ENCODE results near the gene DOCK2. TPM values are rescaled to one million over a fixed set of nuclear protein-coding genes. Genes with fewer than 3 reads are reported as not detected.
"Not testable (repeated sequence)": the region's sequence is repeated elsewhere in the genome, so short reads cannot be mapped to it uniquely, and the experiment has no call there.

DOCK2 gene
- polyA plus RNA-seq, 1 donor = 2.6 TPM

DNA sequence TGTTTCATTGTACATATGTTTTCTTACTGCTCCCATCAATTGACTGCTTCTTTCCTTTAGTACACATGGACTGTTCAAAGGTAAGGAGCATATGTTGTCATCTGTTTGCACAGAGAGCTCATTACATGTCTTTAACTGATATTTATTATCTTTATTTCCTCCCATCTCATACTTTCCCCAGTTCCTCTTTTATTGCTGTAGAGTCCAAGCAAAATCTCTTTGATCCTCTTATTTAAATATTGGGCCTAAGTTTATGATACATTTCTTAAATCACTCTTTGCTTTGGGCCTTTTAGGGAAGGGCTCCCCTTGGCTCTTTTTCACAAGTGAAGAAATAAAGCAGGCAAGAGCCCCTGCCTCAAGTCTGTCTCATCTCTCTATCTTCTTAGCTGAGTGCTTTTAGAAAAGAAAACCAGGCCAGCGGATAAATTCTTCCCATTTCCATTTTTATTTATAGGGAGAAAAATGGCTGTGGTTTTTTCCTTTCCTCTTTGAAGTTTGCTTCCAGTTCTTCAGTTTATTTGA is 152.4 kb downstream of the DOCK2 start:
- DNase-seq = no peak

DNA sequence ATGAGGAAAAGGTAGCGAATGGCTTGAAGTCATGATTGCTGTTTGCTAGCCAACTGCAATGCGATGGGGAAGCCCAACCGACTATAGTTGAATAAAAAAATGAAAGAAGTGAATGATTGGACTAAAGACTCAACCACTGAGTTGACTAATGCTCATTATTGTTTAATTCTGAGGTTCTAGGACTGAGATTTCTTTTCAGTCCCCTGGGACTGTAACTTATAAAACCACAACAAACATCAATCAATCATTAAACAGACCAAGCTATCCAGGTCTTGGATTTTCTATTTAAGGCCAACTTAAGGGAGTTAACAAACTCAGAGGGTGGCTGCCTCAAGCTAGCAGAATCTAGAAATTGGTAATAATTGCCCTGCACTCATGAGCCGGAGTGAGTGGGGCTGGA is 154.2 kb downstream of the DOCK2 start:
- DNase-seq = no peak

DNA sequence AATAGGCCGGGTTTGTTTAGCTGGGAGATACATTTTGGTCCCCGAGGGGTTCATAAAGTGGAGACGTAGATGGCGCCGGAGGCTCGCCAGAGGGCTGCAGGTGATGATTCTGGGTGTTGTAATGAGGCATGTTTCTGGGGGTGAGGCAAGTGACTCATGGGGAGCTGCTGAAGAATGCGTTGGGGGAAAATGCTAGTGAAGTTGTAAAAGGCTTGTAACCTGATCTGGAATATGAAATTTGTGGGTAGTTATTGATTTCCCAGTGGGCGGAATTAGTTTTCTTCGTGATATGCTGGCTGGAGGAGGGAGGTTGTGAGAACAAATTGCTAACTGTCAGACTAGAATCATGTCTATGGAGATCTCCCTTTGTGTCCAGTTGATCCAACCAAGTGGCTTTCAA is 158.3 kb downstream of the DOCK2 start:
- no peak for DNase-seq

DNA sequence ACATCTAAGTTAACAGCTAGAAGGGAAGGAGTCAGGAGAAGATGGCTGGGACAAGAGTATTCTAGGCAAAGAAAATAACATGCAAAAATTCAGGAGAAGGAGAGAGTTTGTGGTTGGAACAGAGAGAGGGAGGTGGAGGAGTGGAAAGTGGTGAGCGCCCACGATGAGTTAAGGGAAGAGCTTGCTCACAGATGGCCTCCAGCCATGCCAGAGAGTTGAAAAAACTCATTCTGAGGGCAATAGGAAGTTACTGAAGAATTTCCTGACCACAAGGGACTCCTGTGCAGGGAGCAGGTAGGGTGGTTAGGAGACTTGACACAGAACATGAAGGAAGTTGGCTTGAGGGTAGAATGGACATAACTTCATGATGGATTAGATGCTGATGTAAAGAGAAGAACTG is 159.7 kb downstream of the DOCK2 start:
- no peak for DNase-seq

DNA sequence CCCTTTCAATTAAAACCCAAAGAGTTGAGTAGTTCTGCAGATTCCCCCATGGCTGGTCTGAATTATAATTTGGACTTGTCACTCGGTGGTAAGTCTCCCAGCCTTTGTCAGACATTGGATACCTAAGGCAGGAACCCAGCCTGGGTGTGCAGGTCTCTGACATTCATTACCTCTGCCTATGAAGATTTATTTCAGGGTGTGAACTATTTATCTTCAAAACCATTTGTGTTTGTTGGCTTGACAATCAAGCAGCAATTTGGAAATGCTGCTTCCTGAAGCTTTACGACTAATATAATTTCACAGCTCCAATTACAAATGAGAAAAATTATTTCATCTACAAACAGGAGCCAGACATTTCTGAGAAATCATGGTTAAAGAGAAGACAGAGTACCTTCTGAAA is 160.5 kb downstream of the DOCK2 start:
- DNase-seq = no peak

DNA sequence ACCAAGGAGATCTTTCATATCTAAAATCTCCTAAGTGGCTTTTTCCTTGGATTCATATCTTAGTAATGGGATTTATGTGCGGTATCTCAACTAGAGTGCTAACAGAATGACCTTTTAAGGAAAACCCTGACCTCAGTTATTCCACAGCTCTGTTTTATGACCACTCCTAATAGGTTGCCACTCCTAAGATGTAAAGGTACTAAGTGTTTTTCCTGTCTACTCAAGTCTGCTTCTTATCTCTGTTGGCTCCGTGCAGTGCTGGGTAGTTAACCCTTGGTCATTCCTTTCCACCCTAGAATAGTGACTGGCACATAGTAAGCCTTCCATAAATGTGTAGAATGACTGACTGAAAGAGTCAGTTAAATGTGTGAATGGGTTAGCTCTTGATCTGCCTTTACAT is 161.4 kb downstream of the DOCK2 start:
- DNase-seq = no peak

DNA sequence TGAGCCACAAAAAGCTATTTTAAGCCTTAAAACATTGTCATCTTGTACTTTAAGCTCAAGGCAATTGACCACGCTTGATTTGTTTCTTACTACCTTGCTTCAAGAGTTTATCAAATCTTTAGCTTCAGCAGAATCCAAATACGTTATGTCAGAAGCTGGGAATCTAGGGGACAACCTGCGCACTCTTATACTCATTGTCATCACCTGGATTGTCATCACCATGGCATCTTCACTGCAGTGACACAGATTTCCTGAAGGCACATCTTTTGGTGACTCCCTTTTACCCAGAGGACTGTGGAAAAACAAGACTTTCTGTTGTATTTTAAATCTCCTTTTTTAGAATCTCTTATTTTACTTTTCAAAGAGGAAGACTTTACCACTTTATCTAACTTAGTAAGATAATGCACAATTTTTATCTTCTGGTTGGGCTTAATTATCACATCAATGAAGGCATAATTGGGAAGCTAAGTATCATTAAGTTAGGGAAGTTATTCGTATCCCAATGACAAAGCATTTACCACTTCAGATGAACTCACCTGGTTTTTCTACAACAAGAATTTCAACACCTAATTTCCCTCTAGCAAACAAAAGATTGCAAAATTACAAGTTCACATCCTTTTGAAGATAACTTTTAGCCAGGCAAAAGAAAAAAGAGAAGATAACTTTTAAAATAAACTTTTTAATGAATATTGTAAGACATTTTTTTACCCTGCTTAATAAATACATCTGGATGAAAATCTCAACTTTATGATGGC is 162.0 kb downstream of the DOCK2 start:
- DNase-seq = no peak

DNA sequence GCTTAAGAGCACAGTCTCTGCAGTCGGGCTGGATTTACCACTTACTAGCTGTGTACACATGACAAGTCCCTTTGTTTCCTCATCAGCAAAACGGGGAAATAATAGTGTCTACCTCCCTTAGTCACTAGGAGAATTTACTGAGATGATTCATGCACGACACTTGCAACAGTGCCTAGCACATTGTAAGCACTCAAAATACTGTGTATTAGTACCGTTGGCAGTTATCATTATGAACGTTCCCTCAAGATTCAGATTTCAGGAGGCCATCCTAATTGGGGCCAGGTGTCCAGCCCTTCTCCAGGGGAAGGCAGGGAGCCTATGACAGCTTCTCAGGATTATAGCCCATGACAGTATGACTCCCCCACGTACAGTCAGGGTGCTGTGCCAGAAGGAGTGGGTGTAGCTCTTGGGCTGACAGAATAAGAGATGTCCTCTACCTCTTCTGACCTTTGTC is 164.3 kb downstream of the DOCK2 start:
- DNase-seq = no peak

DNA sequence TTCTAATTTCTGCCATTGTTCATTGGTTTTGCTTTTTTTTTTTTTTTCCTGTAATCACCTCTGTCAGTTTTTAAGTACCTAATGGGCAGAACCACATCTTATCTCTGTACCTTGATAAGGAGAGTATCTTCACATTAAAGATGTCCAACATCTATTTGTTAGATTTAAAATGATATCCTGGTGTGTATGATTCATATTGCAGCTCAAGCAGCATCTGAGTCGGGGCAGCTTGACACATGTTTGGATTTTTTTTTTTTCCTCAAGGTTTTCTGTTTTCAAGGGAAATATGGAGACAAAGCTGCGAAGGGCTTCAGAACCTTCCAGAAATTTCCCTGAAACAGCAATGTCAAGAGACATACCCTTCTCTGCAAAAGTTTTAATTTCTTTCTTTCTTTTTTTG is 164.7 kb downstream of the DOCK2 start:
- DNase-seq = no peak

DNA sequence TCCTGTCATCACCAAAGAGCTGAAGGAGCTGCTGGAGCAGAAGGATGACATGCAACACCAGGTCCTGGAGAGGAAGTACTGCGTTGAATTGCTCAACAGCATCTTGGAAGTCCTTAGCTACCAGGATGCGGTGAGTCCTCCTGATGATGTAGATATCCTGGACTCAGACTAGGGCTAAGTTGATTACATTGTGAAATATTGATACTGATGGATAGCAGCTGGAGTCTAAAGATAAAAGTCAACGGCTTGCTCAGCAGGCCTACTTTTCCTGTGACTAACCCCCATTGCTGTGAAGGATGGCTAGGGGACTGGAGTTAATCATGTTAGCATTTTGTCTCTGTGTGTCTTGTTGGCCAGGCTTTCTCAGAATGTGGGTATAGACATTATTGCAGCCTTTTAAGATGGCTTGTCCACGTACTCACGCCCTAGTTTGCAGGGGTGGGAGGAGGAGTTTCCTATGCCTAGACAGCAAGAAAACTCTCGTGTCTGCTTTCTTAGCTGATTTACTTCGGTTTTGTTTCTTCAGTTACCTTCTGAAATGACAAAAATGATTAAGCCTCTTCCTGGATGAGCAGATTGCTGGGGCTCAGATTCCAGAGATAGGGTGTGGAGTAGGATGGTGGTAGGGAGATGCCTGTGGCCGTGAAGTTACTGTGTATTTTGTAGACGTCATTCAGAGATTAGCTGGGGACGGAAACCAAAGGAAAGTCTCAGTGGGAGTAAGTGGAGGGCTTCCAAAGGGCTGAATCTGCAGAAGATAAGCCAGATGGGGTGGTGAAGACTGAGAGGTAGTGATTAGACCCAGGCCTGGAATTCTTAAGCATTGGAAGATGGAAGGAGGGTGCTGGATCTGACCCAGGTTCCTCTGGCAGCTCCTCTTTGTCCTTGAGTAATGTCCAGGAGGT is 166.3 kb downstream of the DOCK2 start:
- no peak for DNase-seq

DNA sequence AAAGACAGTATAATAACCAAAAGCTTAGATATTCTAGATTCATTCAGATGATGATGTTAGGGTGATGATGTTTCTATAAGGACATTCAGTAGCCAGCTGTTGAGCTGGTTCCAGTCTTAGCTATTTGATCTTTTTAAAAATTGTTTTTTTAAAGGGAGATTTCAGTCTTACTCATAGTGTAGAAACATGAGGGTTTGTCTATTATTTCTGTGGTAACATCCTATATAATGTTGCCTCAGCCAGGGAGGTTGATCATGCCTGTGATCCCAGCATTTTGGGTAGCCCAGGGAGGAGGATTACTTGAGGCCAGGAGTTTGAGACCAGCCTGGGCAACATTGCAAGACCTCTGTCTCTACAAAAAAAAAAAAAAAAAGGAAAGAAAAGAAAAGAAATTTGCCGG is 167.8 kb downstream of the DOCK2 start:
- no peak for DNase-seq

DNA sequence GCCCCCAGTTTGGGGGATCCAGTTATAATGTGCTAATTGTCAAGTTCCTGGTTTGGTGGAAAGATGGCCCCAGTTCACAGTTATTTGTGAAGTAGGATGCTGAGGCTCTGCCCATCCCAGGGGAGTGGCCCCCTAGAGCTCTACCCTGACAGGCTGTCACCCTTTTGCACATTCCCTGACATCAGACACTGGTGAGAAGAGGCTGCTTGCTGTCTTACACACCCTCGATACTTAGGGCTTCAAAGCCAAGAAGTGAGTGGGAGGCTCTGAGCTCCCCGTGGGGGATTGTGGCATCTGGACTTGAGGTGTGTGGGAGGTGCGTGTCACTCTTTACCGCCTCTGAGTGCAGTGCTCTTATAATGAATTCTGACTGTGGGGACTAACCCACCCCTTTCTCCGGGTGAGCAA is 168.5 kb downstream of the DOCK2 start:
- no peak for DNase-seq

DNA sequence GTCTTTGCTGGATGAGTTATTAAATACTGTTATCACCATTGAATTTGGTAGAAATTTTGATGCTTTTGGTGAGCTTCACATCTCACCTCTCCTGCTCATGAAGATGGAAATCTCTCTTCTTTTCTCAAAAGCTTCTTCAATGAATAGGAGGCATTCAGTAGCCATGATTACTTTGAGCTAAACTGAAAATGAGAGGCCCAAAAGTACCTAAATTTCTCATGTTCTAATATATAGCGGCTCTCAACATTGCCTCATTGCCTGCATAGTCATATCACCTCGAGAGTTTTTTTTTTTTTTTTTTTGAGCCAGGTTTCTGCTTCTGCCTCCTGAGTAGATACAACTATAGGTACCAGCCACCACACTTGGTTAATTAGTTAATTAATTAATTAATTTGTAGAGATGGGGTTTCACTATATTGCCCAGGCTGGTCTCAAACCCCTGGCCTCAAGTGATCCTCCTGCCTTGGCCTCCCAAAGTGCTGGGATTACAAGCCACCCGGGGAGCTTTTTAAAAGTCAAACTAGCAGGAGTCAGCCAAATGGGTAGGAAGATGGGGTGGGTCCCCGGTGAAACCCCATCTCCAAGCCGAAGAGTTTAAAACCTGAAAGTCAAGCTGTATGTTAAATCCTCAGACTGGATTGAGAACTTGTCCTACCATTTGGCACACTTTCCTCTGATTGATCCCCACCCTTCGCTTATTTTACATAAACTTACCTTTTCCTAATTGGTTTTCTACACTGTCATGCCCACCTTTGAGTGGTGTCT is 169.0 kb downstream of the DOCK2 start:
- DNase-seq = no peak

DNA sequence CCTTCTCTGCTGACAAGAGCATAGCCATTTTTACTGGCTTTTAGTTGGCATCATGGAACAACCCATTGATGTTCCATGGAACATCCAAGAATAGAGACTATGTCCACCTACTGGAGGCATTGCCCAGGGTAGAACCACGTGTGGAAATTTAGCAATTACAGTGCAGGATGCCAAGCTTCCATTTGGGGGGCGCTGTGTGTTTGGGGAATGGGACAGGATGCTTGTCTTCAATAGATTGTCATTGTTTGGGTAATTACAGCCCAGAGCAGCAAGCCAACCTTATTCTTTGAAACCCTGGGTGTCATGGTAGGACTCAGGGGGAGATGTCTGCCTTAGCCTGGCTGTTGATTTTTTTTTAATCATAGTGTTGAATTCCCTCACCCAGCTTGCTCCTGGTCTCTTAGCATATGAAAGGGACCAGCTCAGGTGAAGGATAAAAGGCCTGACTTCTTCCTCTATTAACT is 171.1 kb downstream of the DOCK2 start:
- DNase-seq = no peak

DNA sequence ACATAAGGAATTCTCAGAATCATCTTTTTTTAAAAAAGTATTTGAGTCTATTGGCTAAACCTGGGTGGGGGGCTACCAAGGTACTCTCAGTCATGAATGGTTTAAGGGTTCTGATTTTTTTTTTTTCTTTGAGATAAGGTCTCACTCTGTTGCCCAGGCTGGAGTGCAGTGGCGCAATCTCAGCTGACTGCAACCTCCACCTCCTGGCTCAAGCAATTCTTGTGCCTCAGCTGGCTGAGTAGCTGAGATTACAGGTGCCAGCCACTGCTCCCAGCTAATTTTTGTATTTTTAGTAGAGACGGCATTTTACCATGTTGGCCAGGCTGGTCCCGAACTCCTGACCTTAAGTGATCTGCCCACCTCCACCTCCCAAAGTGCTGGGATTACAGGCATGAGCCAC is 171.8 kb downstream of the DOCK2 start:
- not testable (repeated sequence) for DNase-seq

DNA sequence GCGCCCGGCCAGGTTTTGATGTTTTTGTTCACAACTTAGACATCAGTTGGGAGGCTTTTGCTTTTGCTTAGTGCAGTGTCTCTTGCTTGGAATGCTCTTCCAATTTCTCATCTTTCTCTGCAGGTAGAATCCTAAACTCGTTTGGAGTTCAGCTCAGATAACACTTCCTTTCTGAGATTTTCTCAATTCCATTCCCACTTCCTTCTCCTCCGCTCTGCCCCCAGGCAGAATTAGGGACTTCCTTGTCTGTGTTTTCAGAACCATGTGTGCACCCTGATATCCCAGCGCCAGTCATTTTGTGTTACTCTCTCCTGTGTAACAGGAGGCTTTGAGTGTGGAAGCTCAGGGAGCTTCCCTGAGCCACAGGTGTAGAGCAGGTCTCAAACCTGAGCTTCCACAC is 172.2 kb downstream of the DOCK2 start:
- no peak for DNase-seq

DNA sequence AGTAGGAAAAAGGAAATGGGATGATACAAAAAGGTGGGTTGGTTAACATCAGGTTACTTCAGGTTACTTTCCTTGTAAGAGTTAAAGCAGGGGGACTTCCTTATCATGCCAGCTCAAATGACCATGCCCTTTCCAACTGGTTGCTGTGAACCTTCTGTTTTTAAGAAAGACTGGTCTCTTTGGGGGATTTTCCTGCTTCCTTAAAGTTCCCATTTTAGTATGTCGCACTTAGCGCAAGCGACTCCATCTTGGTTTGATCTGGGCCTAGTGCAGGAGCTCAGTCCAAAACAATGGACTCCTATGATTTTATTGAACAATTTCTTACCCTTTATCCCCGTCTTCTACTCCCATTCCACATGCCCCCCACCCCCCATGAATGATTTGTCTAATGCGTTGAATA is 173.4 kb downstream of the DOCK2 start:
- DNase-seq = no peak

DNA sequence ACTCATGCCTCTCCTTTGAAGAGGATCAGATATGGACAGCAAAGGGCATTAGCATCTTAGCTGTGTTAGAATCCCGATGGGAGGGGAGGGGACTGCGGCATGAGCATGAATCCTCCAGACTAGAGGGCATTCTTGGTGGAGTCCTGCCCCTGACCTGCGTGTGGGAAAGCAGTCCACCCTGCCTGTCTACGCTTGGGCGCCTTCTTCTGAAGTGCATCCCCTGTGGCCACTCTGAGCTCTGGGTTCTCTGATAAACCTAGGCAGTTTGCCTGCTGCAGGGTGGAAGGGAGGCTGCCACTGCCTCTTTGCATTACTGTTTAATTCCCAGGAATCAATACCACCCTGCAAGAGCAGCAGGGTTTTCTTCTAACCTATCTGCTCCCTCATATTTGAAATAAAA is 173.9 kb downstream of the DOCK2 start:
- no peak for DNase-seq

DNA sequence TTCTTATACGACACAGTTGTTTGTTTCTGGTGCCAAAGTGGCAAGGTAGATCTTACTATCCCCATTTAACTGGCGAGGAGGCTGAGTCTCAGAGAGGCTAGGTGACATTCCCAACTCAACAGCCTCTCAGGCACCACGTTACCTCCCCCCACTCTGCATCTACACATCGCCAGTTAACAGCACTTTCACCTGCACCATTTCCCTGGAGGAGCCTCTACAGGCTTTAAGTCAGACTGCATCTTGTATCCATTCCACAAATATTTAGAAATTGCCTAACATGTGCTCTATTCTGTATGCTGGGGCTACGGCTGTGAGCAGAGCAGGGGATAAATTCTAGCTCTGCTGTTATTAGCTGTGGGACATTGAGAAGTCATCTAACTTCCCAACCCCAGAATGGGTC is 174.6 kb downstream of the DOCK2 start:
- DNase-seq = no peak

DNA sequence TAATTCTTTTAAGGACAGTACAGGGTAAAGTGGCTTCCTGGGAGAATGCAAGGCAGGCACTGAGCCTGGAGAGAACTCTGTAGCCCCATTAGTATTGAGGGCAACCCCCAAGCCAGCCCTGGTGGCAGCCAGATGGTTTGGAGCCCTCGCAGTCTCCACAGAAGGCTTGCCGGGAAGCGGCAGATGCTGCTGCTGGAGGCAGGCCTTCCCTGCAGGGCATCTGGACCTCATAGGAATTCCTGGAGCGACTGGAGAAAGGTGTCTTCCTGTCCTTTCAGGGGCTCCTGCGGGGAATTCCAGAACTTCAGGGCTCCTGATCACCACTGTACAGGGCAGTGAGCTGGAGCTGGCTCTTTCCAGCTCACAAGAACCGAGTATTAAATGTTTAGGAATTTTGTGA is 175.7 kb downstream of the DOCK2 start:
- DNase-seq = no peak

DNA sequence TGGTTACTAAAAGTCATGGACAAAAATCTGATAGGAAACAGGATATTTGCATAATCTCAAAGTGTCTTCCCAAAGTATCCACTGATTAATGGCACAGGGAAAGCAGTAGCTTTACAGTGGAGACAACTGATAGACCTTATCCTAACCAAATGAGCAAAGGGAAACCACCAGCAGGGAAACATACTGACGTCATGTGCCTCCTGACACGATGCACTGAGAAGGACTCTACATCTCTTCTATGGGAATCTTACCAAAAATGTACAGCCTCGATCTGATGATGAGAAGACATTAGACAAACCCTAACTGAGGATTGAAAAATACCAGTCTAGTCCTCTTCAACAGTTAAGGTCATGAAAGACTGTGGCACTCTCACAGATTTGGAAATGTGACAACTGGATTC is 177.0 kb downstream of the DOCK2 start:
- no peak for DNase-seq

DNA sequence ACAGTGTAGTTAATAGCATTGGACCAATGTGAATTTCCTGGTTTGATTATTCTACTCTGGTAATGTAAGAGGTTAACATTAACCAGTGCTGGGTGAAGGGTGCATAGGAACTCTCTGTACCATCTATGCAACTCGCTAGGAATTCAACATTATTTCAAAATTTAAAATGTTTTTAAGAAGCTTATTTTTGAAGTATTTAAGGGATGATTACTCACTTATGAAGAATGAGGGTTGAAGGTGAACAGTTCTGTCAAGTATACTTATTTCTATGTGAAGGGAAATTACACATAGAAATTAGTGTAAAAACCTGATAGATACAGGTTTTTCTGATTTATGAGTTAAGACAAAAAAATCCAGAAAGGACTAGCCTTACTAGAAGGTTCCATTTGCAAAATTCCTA is 177.4 kb downstream of the DOCK2 start:
- no peak for DNase-seq

Measured in left kidney (tissue), 2 donors.